Activated CD4-positive, alpha-beta memory T cell treated with anti-CD3 and anti-CD28 coated beads, Interleukin-2, amount 10 ng/mL, durations not matched to agents 7 days and 5 days (primary cell): ENCODE data around the gene WNT5B. TPM values are rescaled to one million over a fixed set of nuclear protein-coding genes. Genes with fewer than 3 reads are reported as not detected.

ENCODE experiments used
- CTCF ChIA-PET: fragments of 350-600 bp; sonication (Branson Sonifier 250); formaldehyde crosslinking; loops from one replicate; lab custom pipeline; 2021; ENCODE audit warnings: antibody characterized with exemption, inconsistent platforms; lab: Charles Lee
- POLR2A ChIA-PET: fragments of 350-600 bp; sonication (Branson Sonifier 250); formaldehyde crosslinking; loops from one replicate; lab custom pipeline; 2021; ENCODE audit warnings: antibody characterized with exemption; lab: Charles Lee
- DNase-seq: peaks from one replicate; pipeline ENCODE4 v3.0.0-alpha.2; 2020
- H3K27ac Mint-ChIP-seq: one replicate; pipeline ENCODE4 v1.8.0; 2021; ENCODE audit warnings: mild to moderate bottlenecking, mixed read lengths
- H3K27me3 Mint-ChIP-seq: one replicate; pipeline ENCODE4 v1.8.0; 2021; ENCODE audit warnings: mixed read lengths
- H3K36me3 Mint-ChIP-seq: one replicate; pipeline ENCODE4 v1.8.0; 2021; ENCODE audit warnings: low read depth, mixed read lengths
- H3K4me1 Mint-ChIP-seq: one replicate; pipeline ENCODE4 v1.8.0; 2021; ENCODE audit warnings: mixed read lengths
- H3K4me3 Mint-ChIP-seq: one replicate; pipeline ENCODE4 v1.8.0; 2021; ENCODE audit warnings: mild to moderate bottlenecking, mixed read lengths
- H3K9me3 Mint-ChIP-seq: one replicate; pipeline ENCODE4 v1.8.0; 2021; ENCODE audit warnings: mixed read lengths
- total RNA-seq, 2 experiments: library from RNA; stranded (reverse); gene quantifications; one replicate each; pipeline ENCODE4 v1.2.3, GENCODE V29; 2021

Gene WNT5B
- total RNA-seq, 2 experiments from 2014 or later: 1.4 to 1.7 TPM

GRCh38 chr12:1616233-1617066, 12.6 kb upstream of the WNT5B start:
- POLR2A ChIA-PET: no interaction called here
- no peak overlapping the region for H3K27ac Mint-ChIP-seq
- H3K4me3 Mint-ChIP-seq: no peak overlapping the region
- no peaks in the 10 kb centered on the region for H3K36me3 Mint-ChIP-seq
- no peak for DNase-seq
- H3K27me3 Mint-ChIP-seq: peaks cover 12% of the 10 kb centered on the region
- H3K4me1 Mint-ChIP-seq: peaks cover 32% of the 10 kb centered on the region
- no peaks in the 10 kb centered on the region for H3K9me3 Mint-ChIP-seq
- CTCF ChIA-PET: interaction anchor here (0.6 to 1.7 kb wide), 5 partner anchors 10 to 36 kb away, joined by 3 to 6 read pairs (median 3); partner anchors contain the start of gene WNT5B

GRCh38 chr12:1618489-1618888, 10.5 kb upstream of the WNT5B start:
- H3K4me1 Mint-ChIP-seq: peaks cover 32% of the 10 kb centered on the region
- H3K27ac Mint-ChIP-seq: no peak overlapping the region
- peaks cover 8% of the 10 kb centered on the region for H3K27me3 Mint-ChIP-seq
- no peaks in the 10 kb centered on the region for H3K36me3 Mint-ChIP-seq
- DNase-seq: no peak
- no peaks in the 10 kb centered on the region for H3K9me3 Mint-ChIP-seq
- ChIA-PET CTCF (interaction anchor here (1.0 to 1.1 kb wide), 2 partner anchors 13 to 16 kb away, joined by 3 read pairs; no protein-coding TSS in a partner anchor), POLR2A (interaction anchor here (0.7 to 1.0 kb wide), 2 partner anchors 11 to 13 kb away, joined by 3 read pairs; no protein-coding TSS in a partner anchor)
- H3K4me3 Mint-ChIP-seq: no peak overlapping the region

GRCh38 chr12:1619159-1619558, 9.9 kb upstream of the WNT5B start:
- ChIA-PET CTCF (interaction anchor here (1.0 to 1.1 kb wide), 3 partner anchors 14 to 177 kb away, joined by 3 to 4 read pairs (median 3); no protein-coding TSS in a partner anchor), POLR2A (interaction anchor here (0.7 kb wide), 1 partner anchor 10 kb away, joined by 3 read pairs; no protein-coding TSS in a partner anchor)
- Mint-ChIP-seq H3K4me1 (peaks cover 32% of the 10 kb centered on the region), H3K9me3 (no peaks in the 10 kb centered on the region), H3K36me3 (no peaks in the 10 kb centered on the region), H3K27me3 (peaks cover 8% of the 10 kb centered on the region), H3K27ac (no peak overlapping the region), H3K4me3 (no peak overlapping the region)
- no peak for DNase-seq

- Mint-ChIP-seq H3K4me1 (peaks cover 32% of the 10 kb centered on the region), H3K36me3 (no peaks in the 10 kb centered on the region), H3K27me3 (peaks cover 11% of the 10 kb centered on the region), H3K9me3 (no peaks in the 10 kb centered on the region), H3K4me3 (no peak overlapping the region), H3K27ac (no peak overlapping the region)
- CTCF ChIA-PET: interaction anchor here (1.0 to 1.1 kb wide), 3 partner anchors 14 to 176 kb away, joined by 3 to 4 read pairs (median 3); no protein-coding TSS in a partner anchor
- peak; percentile 43 for DNase-seq
- POLR2A ChIA-PET: no interaction called here
Measured at GRCh38 chr12:1619587-1619986, 9.4 kb upstream of the WNT5B start.

GRCh38 chr12:1620092-1620491, 8.9 kb upstream of the WNT5B start:
- Mint-ChIP-seq H3K27me3 (peaks cover 15% of the 10 kb centered on the region), H3K4me3 (no peak overlapping the region), H3K4me1 (peaks cover 32% of the 10 kb centered on the region), H3K9me3 (no peaks in the 10 kb centered on the region), H3K27ac (no peak overlapping the region), H3K36me3 (no peaks in the 10 kb centered on the region)
- no peak for DNase-seq
- ChIA-PET CTCF (interaction anchor here (1.0 kb wide), 1 partner anchor 176 kb away, joined by 4 read pairs; no protein-coding TSS in a partner anchor), POLR2A (no interaction called here)

- DNase-seq: no peak
- H3K27me3 Mint-ChIP-seq: peaks cover 20% of the 10 kb centered on the region
- ChIA-PET CTCF (no interaction called here), POLR2A (no interaction called here)
- H3K9me3 Mint-ChIP-seq: no peaks in the 10 kb centered on the region
- H3K4me3 Mint-ChIP-seq: no peak overlapping the region
- peaks cover 19% of the 10 kb centered on the region for H3K4me1 Mint-ChIP-seq
- H3K36me3 Mint-ChIP-seq: no peaks in the 10 kb centered on the region
- no peak overlapping the region for H3K27ac Mint-ChIP-seq
Measured at GRCh38 chr12:1622406-1622805, 6.6 kb upstream of the WNT5B start.

GRCh38 chr12:1629338-1630132, 504 bp downstream of the WNT5B start:
- Mint-ChIP-seq H3K9me3 (no peaks in the 10 kb centered on the region), H3K36me3 (no peaks in the 10 kb centered on the region), H3K27ac (no peak overlapping the region), H3K4me3 (no peak overlapping the region), H3K4me1 (peaks cover 15% of the 10 kb centered on the region), H3K27me3 (peaks cover 78% of the 10 kb centered on the region)
- ChIA-PET CTCF (interaction anchor here (1.8 to 3.4 kb wide), 4 partner anchors 14 to 511 kb away, joined by 4 to 11 read pairs (median 6); no protein-coding TSS in a partner anchor), POLR2A (interaction anchor here (0.8 to 1.0 kb wide), 2 partner anchors 11 to 42 kb away, joined by 3 read pairs; no protein-coding TSS in a partner anchor)
- no peak for DNase-seq

- H3K4me3 Mint-ChIP-seq: peak overlapping the region; percentile 37
- ChIA-PET POLR2A (interaction anchor here (0.9 kb wide), 1 partner anchor 161 kb away, joined by 3 read pairs; no protein-coding TSS in a partner anchor), CTCF (interaction anchor here (0.9 to 3.4 kb wide), 6 partner anchors 15 to 512 kb away, joined by 3 to 11 read pairs (median 5); no protein-coding TSS in a partner anchor)
- peak; percentile 23 for DNase-seq
- H3K36me3 Mint-ChIP-seq: no peaks in the 10 kb centered on the region
- H3K4me1 Mint-ChIP-seq: peaks cover 15% of the 10 kb centered on the region
- H3K27ac Mint-ChIP-seq: no peak overlapping the region
- H3K9me3 Mint-ChIP-seq: no peaks in the 10 kb centered on the region
- H3K27me3 Mint-ChIP-seq: peaks cover 80% of the 10 kb centered on the region
Measured at GRCh38 chr12:1630133-1630826, 1.2 kb downstream of the WNT5B start.

- H3K4me3 Mint-ChIP-seq: peak overlapping the region; percentile 37
- H3K27ac Mint-ChIP-seq: no peak overlapping the region
- no peaks in the 10 kb centered on the region for H3K36me3 Mint-ChIP-seq
- ChIA-PET POLR2A (interaction anchor here (0.9 kb wide), 1 partner anchor 160 kb away, joined by 3 read pairs; no protein-coding TSS in a partner anchor), CTCF (interaction anchor here (0.9 to 7.8 kb wide), 7 partner anchors 16 to 513 kb away, joined by 3 to 85 read pairs (median 6); no protein-coding TSS in a partner anchor)
- H3K9me3 Mint-ChIP-seq: no peaks in the 10 kb centered on the region
- H3K27me3 Mint-ChIP-seq: peaks cover 86% of the 10 kb centered on the region
- peaks cover 15% of the 10 kb centered on the region for H3K4me1 Mint-ChIP-seq
- DNase-seq: no peak
Measured at GRCh38 chr12:1630827-1631591, 2.0 kb downstream of the WNT5B start.

GRCh38 chr12:1632702-1633101, 3.7 kb downstream of the WNT5B start:
- Mint-ChIP-seq H3K4me3 (no peak overlapping the region), H3K4me1 (peaks cover 15% of the 10 kb centered on the region), H3K36me3 (no peaks in the 10 kb centered on the region), H3K9me3 (no peaks in the 10 kb centered on the region), H3K27me3 (peaks cover 80% of the 10 kb centered on the region), H3K27ac (no peak overlapping the region)
- POLR2A ChIA-PET: no interaction called here
- CTCF ChIA-PET: interaction anchor here (0.5 to 7.8 kb wide), 5 partner anchors 20 to 514 kb away, joined by 3 to 85 read pairs (median 11); no protein-coding TSS in a partner anchor
- no peak for DNase-seq

- DNase-seq: no peak
- no peak overlapping the region for H3K4me3 Mint-ChIP-seq
- POLR2A ChIA-PET: no interaction called here
- CTCF ChIA-PET: interaction anchor here (0.5 to 7.8 kb wide), 7 partner anchors 17 to 336 kb away, joined by 3 to 85 read pairs (median 7); no protein-coding TSS in a partner anchor
- peaks cover 73% of the 10 kb centered on the region for H3K27me3 Mint-ChIP-seq
- H3K36me3 Mint-ChIP-seq: no peaks in the 10 kb centered on the region
- H3K27ac Mint-ChIP-seq: no peak overlapping the region
- no peaks in the 10 kb centered on the region for H3K9me3 Mint-ChIP-seq
- H3K4me1 Mint-ChIP-seq: peaks cover 15% of the 10 kb centered on the region
Measured at GRCh38 chr12:1633459-1633858, 4.4 kb downstream of the WNT5B start.
